ENCODE measurements around the gene HAUS1.

The HAUS1 gene

GRCh38 chr18:46169464-46169941 is 65.3 kb downstream of the HAUS1 start:
- ChIA-PET CTCF (interaction anchor here (0.9 to 2.1 kb wide), 9 partner anchors 8 to 488 kb away, joined by 3 to 8 read pairs (median 5); no protein-coding TSS in a partner anchor), POLR2A (no interaction called here)
- TF ChIP-seq CTCF (IDR thresholded peaks at IDR 0.05; ENCODE audit: insufficient read depth, low read length, missing control alignments) = no peak
- DNase-seq (ENCODE audit: low read depth, low spot score) = no peak
- no peak overlapping the region for H3K4me3 ChIP-seq (ENCODE audit: low read depth, low read length)

GRCh38 chr18:46171331-46171730 is 67.1 kb downstream of the HAUS1 start:
- no peak for TF ChIP-seq CTCF (IDR thresholded peaks at IDR 0.05; ENCODE audit: insufficient read depth, low read length, missing control alignments)
- ChIA-PET POLR2A (no interaction called here), CTCF (interaction anchor here (2.8 to 6.9 kb wide), 7 partner anchors 11 to 486 kb away, joined by 12 to 180 read pairs (median 55); partner anchors contain the start of gene LOXHD1)
- no peak for DNase-seq (ENCODE audit: low read depth, low spot score)
- H3K4me3 ChIP-seq (ENCODE audit: low read depth, low read length) = no peak overlapping the region

- CTCF ChIA-PET = interaction anchor here (0.6 to 6.9 kb wide), 71 partner anchors 10 to 488 kb away, joined by 3 to 180 read pairs (median 5); partner anchors contain the start of gene LOXHD1
- POLR2A ChIA-PET = interaction anchor here (0.6 to 1.9 kb wide), 12 partner anchors 9 to 449 kb away, joined by 3 to 10 read pairs (median 4); no protein-coding TSS in a partner anchor
- H3K4me3 ChIP-seq (ENCODE audit: low read depth, low read length) = peak overlapping the region; percentile 93
- peak; percentile 97 for TF ChIP-seq CTCF (IDR thresholded peaks at IDR 0.05; ENCODE audit: insufficient read depth, low read length, missing control alignments)
- peak; percentile 63 for DNase-seq (ENCODE audit: low read depth, low spot score)
Measured at GRCh38 chr18:46173393-46174341, 69.5 kb downstream of the HAUS1 start.

GRCh38 chr18:46174342-46175041 is 70.3 kb downstream of the HAUS1 start:
- ChIA-PET CTCF (interaction anchor here (0.7 to 6.9 kb wide), 29 partner anchors 9 to 486 kb away, joined by 3 to 180 read pairs (median 9); partner anchors contain the start of gene LOXHD1), POLR2A (interaction anchor here (0.9 to 1.9 kb wide), 5 partner anchors 13 to 448 kb away, joined by 3 to 10 read pairs (median 5); no protein-coding TSS in a partner anchor)
- no peak for DNase-seq (ENCODE audit: low read depth, low spot score)
- TF ChIP-seq CTCF (IDR thresholded peaks at IDR 0.05; ENCODE audit: insufficient read depth, low read length, missing control alignments) = no peak
- H3K4me3 ChIP-seq (ENCODE audit: low read depth, low read length) = peak overlapping the region; percentile 93

GRCh38 chr18:46176001-46176400 is 71.8 kb downstream of the HAUS1 start:
- ChIA-PET POLR2A (no interaction called here), CTCF (interaction anchor here (1.0 to 6.9 kb wide), 9 partner anchors 9 to 104 kb away, joined by 3 to 180 read pairs (median 5); no protein-coding TSS in a partner anchor)
- DNase-seq (ENCODE audit: low read depth, low spot score) = no peak
- TF ChIP-seq CTCF (IDR thresholded peaks at IDR 0.05; ENCODE audit: insufficient read depth, low read length, missing control alignments) = no peak
- no peak overlapping the region for H3K4me3 ChIP-seq (ENCODE audit: low read depth, low read length)
